DND-41 (cell line): ENCODE data around the gene PUS3.

Experiments
- EZH2 ChIP-seq: IDR thresholded peaks from 3 replicates; pipeline ENCODE4 v1.6.1; 2012; ENCODE audit warnings: borderline replicate concordance, low read depth, mild to moderate bottlenecking, moderate library complexity, low read length, inconsistent platforms; ENCODE audit not compliant: severe bottlenecking
- TF ChIP-seq, protein P1 (sequence below): IDR thresholded peaks from 2 replicates; pipeline ENCODE4 v1.5.1; 2012; ENCODE audit warnings: borderline replicate concordance, low read length, moderate library complexity, mild to moderate bottlenecking; ENCODE audit not compliant: poor library complexity, severe bottlenecking; ENCODE audit errors: extremely low read depth

DNA sequence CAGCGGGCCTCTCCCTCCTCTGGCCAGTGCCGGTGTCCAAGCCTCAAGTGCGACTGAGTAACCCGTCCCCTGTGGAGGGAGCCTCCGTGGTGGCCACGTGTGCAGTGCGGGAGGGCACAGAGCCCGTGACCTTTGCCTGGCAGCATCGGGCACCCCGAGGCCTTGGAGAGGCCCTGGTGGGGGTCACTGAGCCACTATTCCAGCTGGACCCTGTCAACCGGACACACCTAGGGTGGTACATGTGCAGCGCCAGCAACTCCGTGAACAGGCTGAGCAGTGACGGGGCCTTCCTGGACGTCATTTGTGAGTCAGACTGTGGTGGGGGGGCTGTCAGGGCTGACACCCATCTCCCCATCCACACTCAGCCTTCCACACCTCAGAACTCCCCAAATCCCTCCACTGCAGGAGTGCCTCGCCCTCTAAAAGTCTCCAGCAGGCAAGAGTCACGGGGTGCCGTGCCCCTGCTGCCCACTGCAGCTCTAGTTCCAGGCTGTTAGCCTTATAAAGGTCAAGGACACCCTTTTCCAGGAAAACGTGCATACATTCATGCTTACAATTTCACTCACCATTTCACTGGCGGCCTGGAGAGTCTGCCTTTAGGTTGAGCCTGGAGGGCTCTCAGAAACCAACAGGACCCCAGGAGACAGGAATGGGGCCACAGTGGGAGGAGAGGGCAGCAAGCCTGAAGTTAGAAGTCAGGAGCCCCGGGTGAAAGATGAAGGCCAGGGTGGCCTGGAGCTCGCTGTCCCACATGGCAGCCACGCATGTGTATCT lies 45.5 kb upstream of the PUS3 start:
- TF ChIP-seq, protein P1, sequence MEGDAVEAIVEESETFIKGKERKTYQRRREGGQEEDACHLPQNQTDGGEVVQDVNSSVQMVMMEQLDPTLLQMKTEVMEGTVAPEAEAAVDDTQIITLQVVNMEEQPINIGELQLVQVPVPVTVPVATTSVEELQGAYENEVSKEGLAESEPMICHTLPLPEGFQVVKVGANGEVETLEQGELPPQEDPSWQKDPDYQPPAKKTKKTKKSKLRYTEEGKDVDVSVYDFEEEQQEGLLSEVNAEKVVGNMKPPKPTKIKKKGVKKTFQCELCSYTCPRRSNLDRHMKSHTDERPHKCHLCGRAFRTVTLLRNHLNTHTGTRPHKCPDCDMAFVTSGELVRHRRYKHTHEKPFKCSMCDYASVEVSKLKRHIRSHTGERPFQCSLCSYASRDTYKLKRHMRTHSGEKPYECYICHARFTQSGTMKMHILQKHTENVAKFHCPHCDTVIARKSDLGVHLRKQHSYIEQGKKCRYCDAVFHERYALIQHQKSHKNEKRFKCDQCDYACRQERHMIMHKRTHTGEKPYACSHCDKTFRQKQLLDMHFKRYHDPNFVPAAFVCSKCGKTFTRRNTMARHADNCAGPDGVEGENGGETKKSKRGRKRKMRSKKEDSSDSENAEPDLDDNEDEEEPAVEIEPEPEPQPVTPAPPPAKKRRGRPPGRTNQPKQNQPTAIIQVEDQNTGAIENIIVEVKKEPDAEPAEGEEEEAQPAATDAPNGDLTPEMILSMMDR: no peak
- TF ChIP-seq EZH2: no peak
